AML-193 (cell line): ENCODE results near the gene CERS1.

Source experiments
- DNase-seq, 2 experiments: peaks; one replicate each; lab custom pipeline; 2025; lab: John Stamatoyannopoulos, UW

CERS1 gene

DNA sequence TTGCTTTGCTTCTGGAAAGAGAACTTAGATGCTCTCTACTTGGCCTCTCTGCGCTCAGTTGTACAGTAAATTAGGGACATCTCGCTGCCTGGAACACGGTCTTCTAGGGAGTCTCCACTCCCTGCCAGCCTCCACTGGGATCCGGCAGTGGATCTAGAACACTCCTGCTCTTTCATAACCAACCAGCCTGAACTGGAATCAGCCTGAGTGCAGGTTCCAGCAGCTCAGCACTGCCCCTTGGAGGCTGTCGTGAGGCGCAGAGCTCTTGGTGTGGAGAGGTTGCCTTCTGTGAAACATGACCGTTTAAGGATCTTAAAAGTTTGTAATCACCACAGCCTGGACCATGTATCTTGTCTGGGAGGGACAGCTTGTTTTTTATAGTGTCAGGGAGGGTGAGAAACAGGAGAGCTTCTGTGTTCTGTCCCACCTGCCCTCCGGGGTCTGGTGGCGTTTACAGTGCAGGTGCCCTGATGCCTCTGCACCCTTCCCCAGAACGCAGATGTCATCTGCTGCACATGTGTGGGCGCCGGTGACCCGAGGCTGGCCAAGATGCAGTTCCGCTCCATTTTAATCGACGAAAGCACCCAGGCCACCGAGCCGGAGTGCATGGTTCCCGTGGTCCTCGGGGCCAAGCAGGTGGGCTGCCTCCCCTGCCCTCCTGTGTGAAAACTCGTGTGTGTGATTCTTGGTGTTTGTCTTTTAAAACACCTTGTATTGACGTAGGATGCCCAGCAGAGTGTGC lies 39.4 kb downstream of the CERS1 start:
- peak in 1 of 2 experiments; percentile 5 for DNase-seq

DNA sequence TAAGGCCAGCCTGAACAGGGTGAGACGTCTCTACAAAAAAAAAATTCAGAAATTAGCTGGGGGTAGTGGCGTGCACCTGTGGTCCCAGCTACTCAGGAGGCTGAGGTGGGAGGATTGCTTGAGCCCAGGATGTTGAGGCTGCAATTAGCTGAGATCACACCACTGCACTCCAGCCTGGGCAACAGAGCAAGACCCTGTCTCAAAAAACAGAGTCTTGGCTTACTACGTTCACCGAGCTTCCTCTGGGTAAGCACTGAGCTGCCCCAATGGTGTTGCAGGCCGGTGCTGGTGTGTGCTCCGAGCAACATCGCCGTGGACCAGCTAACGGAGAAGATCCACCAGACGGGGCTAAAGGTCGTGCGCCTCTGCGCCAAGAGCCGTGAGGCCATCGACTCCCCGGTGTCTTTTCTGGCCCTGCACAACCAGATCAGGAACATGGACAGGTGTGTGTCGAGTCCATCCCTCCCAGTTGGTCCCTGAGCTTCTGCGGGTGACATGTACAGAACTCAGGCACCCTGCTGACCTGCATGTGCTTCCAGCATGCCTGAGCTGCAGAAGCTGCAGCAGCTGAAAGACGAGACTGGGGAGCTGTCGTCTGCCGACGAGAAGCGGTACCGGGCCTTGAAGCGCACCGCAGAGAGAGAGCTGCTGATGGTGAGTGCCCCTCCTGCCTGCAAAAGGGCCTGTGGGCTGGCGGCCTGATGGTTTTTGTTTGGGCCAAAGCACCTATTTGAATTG lies 40.1 kb downstream of the CERS1 start:
- no peak for DNase-seq

DNA sequence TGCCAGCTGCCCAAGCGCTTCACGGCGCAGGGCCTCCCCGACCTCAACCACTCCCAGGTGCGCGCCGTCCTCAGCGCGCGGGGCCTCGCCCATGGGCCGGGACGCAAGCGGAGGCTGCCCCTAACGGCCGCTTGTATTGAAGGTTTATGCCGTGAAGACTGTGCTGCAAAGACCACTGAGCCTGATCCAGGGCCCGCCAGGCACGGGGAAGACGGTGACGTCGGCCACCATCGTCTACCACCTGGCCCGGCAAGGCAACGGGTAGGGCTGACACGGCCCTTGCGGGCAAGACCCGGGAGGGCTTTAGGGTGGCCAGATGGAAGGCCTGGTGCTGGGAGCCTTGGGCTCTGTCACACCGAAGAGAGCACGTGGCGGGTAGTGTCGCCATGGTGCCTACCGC lies 41.0 kb downstream of the CERS1 start:
- DNase-seq = no peak

- no peak for DNase-seq
Measured at GRCh38 chr19:18853755-18854427, 42.1 kb downstream of the CERS1 start.

- no peak for DNase-seq
Measured at GRCh38 chr19:18852648-18853047, 43.3 kb downstream of the CERS1 start.

DNA sequence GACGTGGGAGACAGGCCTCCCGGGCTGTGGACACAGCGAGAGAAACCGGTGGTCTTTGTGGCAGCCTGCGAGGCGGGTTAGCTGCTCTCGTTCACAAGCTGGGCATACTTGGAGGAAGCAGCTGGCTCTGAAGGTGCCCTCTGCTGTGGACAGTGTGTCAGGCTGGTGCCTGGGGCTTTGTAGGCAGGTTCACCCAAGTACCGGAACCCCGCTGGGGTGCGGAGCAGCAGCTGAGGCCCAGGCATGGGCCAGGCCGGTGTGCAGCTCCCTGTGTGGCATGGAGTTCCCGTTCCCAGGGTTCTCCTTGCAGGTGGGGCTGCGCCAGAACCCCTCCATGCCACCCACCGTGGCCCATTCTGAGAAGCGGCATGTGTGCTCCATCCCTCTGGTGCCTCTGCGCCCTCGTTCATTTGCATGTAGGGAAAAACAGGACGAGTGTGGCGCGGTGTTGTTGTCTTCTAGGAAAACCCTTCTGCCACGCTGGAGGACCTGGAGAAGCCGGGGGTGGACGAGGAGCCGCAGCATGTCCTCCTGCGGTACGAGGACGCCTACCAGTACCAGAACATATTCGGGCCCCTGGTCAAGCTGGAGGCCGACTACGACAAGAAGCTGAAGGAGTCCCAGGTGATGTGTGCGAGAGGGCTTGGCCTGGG lies 44.2 kb downstream of the CERS1 start:
- no peak for DNase-seq

- DNase-seq = no peak
Measured at GRCh38 chr19:18850471-18851375, 45.2 kb downstream of the CERS1 start.

DNA sequence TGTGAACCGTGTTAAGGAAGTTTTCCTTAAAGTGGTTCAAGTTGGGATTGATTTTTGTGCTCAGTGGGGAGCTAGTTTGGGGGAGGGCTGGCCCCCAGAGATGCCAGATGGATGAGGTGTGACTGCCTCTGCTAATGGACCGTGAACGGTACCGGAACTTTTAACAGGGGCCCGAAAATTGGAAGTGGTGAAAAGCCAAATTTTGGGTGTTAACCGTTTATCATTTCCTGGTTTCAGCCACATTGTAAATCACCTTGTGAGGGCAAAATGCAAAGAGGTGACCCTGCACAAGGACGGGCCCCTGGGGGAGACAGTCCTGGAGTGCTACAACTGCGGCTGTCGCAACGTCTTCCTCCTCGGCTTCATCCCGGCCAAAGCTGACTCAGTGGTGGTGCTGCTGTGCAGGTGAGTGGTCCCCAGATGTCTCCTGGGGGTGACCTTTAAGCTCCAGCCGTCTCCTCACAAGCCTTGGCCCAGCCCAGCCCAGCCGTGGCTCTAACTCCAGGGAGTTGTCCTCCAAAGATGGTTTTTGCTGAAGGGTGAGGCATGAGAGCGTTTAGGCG lies 46.0 kb downstream of the CERS1 start:
- no peak for DNase-seq

GRCh38 chr19:18848878-18849661 lies 46.9 kb downstream of the CERS1 start:
- DNase-seq = no peak

- no peak for DNase-seq
Measured at GRCh38 chr19:18847549-18848463, 48.2 kb downstream of the CERS1 start.

DNA sequence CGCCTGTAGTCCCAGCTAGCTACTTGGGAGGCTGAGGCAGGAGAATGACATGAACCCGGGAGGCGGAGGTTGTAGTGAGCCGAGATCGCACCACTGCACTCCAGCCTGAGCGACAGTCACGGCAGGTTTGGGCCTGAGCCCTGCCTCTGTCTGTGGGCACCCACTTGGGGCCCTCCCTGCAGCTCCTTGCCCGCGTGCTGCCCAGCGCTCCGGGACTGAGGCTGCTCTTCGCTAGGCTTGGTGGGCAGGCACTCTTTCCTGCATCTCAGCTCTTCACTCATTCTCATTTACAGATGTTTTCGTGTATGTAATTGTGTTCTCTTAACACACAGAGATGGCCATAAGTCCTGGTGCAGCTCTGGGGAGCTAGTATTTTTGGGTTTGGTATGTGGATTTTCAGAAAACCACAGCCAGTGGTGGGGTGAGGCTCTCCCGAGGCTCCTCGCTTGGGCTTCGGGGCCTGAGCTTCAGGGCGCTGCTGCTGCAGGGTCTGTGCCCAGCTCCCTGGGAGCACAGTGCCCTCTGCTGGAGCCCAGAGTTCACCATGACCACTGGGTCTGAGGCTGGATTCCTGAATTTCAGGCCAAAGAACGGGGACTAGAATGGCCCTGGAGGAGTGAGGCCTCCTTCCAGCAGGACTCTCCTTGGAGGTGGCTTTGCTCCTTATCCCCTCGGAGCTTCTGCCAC lies 49.0 kb downstream of the CERS1 start:
- DNase-seq = peak; percentile 36 to 47

GRCh38 chr19:18845961-18846360 lies 50.0 kb downstream of the CERS1 start:
- DNase-seq = no peak

DNA sequence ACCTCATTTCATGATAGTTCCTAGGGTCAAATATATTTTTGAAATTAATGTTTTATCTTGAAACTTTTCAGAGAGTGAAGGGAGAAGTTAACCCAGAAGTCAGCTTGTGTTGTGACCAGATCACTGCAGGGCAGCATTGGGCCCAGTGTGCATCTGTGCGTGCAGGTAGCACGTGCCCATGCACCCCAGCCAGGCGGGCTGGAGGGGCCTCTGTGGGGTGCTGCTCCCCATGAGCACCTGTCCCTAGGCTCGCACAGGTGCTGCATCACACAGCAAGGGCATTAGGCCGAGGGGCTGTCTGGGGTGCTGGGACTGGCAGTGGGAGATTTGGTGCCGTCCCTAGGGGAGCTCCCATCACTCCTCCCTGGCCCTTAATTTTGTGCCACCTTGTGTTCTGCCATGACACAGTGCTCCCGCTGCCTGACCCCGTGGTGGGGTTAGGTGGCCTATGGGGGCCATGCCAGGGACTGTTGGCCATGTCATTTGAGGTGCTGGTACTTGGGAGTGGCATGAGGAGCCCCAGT lies 51.1 kb downstream of the CERS1 start:
- no peak for DNase-seq

DNA sequence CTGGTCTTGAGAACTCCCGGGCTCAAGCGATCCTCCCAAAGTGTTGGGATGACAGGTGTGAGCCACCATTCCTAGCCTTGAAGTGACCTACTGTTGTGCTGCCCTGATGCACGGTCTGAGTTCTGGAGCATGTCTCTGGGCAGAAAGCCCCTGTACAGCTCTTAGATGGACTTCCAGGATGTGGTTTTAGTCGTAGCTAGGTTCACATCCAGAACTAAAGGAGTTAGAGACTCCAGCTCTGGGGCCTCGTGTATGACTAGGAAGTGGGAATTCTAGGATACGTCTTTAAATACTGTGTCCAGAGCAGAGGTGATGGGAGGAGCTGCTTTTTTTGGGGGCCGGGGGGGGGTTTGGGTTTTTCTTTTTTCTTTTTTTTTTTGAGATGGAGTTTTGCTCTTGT lies 52.0 kb downstream of the CERS1 start:
- DNase-seq = no peak

GRCh38 chr19:18842166-18842565 lies 53.8 kb downstream of the CERS1 start:
- DNase-seq = no peak

- DNase-seq = no peak
Measured at GRCh38 chr19:18841400-18841799, 54.6 kb downstream of the CERS1 start.

DNA sequence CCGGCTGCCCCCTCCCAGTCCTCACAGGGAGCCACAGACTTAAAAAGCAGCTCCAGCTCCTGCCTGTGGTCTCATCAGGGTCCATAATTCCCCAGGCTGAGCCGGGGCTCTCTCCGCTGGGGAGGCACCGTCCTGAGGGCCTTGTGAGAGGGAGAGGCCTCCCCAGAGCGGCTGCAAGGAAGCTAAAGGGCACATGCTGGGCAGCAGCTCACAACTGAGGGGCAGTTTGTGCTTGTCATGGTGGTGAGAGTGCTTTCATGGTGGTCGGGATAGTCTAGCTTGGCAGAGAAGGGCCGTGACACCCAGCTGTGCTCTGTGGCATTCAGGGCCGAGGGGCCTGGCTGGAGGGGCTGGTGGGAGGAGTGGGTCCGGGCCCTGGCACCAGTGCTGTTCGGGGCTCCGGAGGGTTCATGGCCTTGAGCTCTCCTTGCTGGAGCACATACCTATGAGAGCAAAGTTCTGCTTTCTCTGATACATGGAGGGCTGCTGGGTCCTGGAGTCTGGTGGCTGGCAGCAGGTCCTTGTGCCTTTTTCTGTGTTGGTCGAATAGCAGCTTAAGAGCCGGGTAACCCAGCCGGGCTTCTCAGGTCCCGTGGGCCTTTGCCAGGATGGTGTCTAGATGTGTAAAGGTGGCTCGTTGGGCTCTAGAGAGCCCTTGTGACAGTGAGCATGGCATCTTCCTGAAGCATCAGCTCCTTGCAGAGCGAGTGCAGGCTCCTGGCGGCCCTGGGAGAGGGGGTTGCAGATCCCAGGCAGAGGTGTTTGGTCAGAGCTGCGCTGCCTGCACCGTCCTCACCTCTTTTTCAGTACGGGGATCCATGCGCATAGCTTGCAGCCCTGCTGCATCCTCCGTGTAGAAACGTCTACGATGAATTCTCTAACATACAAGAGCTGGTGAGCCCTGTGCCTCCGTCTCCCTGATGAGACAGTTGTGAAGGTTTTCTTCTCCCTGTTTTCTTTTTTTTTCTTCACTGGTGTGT lies 55.4 kb downstream of the CERS1 start:
- no peak for DNase-seq
